GM18511 (cell line): Measurements from ENCODE around the gene MLXIP.
"Not testable (repeated sequence)": the region's sequence is repeated elsewhere in the genome, so short reads cannot be mapped to it uniquely, and the experiment has no call there.

ENCODE experiments used
- ATAC-seq: cut with Tn5 transposase; IDR thresholded peaks from one replicate; pipeline ENCODE4 v1.9.1; 2021; ENCODE audit warnings: mild to moderate bottlenecking, moderate library complexity; ENCODE audit not compliant: unreplicated experiment

Gene MLXIP

GRCh38 chr12:122094735-122095631 lies 16.4 kb downstream of the MLXIP start:
- no peak for ATAC-seq

- ATAC-seq, result no peak
Measured at GRCh38 chr12:122096014-122096413, 17.5 kb downstream of the MLXIP start.

- ATAC-seq, result no peak
Measured at GRCh38 chr12:122096591-122097149, 18.1 kb downstream of the MLXIP start.

- ATAC-seq, result no peak
Measured at GRCh38 chr12:122097584-122097926, 19.0 kb downstream of the MLXIP start.

- no peak for ATAC-seq
Measured at GRCh38 chr12:122097927-122098756, 19.6 kb downstream of the MLXIP start.

GRCh38 chr12:122099280-122099749 lies 20.8 kb downstream of the MLXIP start:
- ATAC-seq, result no peak

- ATAC-seq, result no peak
Measured at GRCh38 chr12:122099856-122100255, 21.3 kb downstream of the MLXIP start.

- no peak for ATAC-seq
Measured at GRCh38 chr12:122100568-122100967, 22.0 kb downstream of the MLXIP start.

GRCh38 chr12:122102331-122102730 lies 23.8 kb downstream of the MLXIP start:
- ATAC-seq, result no peak

- no peak for ATAC-seq
Measured at GRCh38 chr12:122104844-122105243, 26.3 kb downstream of the MLXIP start.

GRCh38 chr12:122105496-122105895 lies 26.9 kb downstream of the MLXIP start:
- ATAC-seq, result not testable (repeated sequence)

GRCh38 chr12:122106843-122107242 lies 28.3 kb downstream of the MLXIP start:
- ATAC-seq, result no peak

- ATAC-seq, result no peak
Measured at GRCh38 chr12:122107261-122107660, 28.7 kb downstream of the MLXIP start.

GRCh38 chr12:122111089-122111641 lies 32.6 kb downstream of the MLXIP start:
- ATAC-seq, result no peak

GRCh38 chr12:122116707-122117535 lies 38.4 kb downstream of the MLXIP start:
- ATAC-seq, result no peak

- ATAC-seq, result no peak
Measured at GRCh38 chr12:122117979-122118378, 39.4 kb downstream of the MLXIP start.

- not testable (repeated sequence) for ATAC-seq
Measured at GRCh38 chr12:122121341-122121740, 42.8 kb downstream of the MLXIP start.

- ATAC-seq, result no peak
Measured at GRCh38 chr12:122121745-122122144, 43.2 kb downstream of the MLXIP start.

GRCh38 chr12:122123051-122123760 lies 44.6 kb downstream of the MLXIP start:
- ATAC-seq, result no peak

GRCh38 chr12:122123761-122124145 lies 45.2 kb downstream of the MLXIP start:
- no peak for ATAC-seq
